Endothelial cell of umbilical vein (primary cell): ENCODE measurements around the gene SCYL2. TPM values are rescaled to one million over a fixed set of nuclear protein-coding genes. Genes with fewer than 3 reads are reported as not detected.

Experiments used
- BruUV-seq: library from RNA; stranded (reverse); fragments of 400-500 nt; replicated peaks from 2 replicates; lab custom pipeline; 2021; lab: Mats Ljungman, UMichigan
- CTCF ChIA-PET: fragments of 300-600, 350-600 bp; sonication (Branson Sonifier 250); formaldehyde crosslinking; loops from one replicate; lab custom pipeline; 2021; ENCODE audit warnings: antibody characterized with exemption, inconsistent platforms; lab: Charles Lee
- POLR2A ChIA-PET: fragments of 300-600, 350-600 bp; sonication (Branson Sonifier 250); formaldehyde crosslinking; loops from one replicate; lab custom pipeline; 2021; ENCODE audit warnings: antibody characterized with exemption, inconsistent platforms; lab: Charles Lee
- DNase-seq: peaks from one replicate; pipeline ENCODE4 v3.0.0-alpha.2; 2011; ENCODE audit warnings: low read depth, low spot score
- FAIRE-seq: peaks from 2 replicates; lab custom pipeline; 2011; peaks lifted over from hg19 to GRCh38; lab: Jason Lieb, UNC
- H2AFZ ChIP-seq: 2 replicates; pipeline ENCODE4 v1.6.0; 2012; ENCODE audit warnings: low read depth, low read length, control low read depth, inconsistent platforms
- H3K27ac ChIP-seq: 2 replicates; pipeline ENCODE4 v1.5.1; 2011; ENCODE audit warnings: low read depth, mild to moderate bottlenecking, control low read depth, low read length, moderate library complexity; ENCODE audit not compliant: insufficient read depth
- H3K27me3 ChIP-seq, 2 experiments: 2 replicates each; pipeline versions ENCODE4 v1.6.0 to v1.6.1; 2011; ENCODE audit warnings: low read length in 2 of 2, mixed read lengths in 1 of 2; ENCODE audit not compliant: control insufficient read depth in 2 of 2, insufficient read depth in 2 of 2
- H3K36me3 ChIP-seq, 2 experiments: 2 replicates in 1 of 2; 3 replicates in 1 of 2; pipeline ENCODE4 v1.5.1; 2011; ENCODE audit warnings: low read length in 2 of 2, mild to moderate bottlenecking in 1 of 2, moderate library complexity in 1 of 2; ENCODE audit not compliant: control insufficient read depth in 2 of 2, insufficient read depth in 2 of 2; ENCODE audit errors: extremely low read depth in 1 of 2
- H3K4me1 ChIP-seq: 3 replicates; pipeline ENCODE4 v1.5.1; 2011; ENCODE audit warnings: mild to moderate bottlenecking, low read length; ENCODE audit not compliant: control insufficient read depth, insufficient read depth; ENCODE audit errors: extremely low read depth
- H3K4me2 ChIP-seq: 2 replicates; pipeline ENCODE4 v1.6.1; 2011; ENCODE audit warnings: low read length, control low read depth, mixed read lengths; ENCODE audit not compliant: insufficient read depth
- H3K4me3 ChIP-seq, 3 experiments: fragments of 200-600 bp in 1 of 3; sonication (generic), shearing (Covaris generic) in 1 of 3; replicated peaks in 1 of 3; 2 replicates each; pipeline ENCODE4 v1.5.1; 2011 to 2016; ENCODE audit warnings: control low read depth in 3 of 3, low read length in 3 of 3, mild to moderate bottlenecking in 2 of 3, inconsistent platforms in 1 of 3, low read depth in 1 of 3, moderate library complexity in 1 of 3; ENCODE audit not compliant: insufficient read depth in 1 of 3
- H3K79me2 ChIP-seq: 2 replicates; pipeline ENCODE4 v1.6.0; 2012; ENCODE audit warnings: low read length, inconsistent platforms; ENCODE audit not compliant: control insufficient read depth, insufficient read depth
- H3K9ac ChIP-seq: replicated peaks from 2 replicates; pipeline ENCODE3; 2011; ENCODE audit warnings: low read length, control low read depth; ENCODE audit not compliant: insufficient read depth; ENCODE audit errors: extremely low read depth
- H3K9me1 ChIP-seq: replicated peaks from 3 replicates; pipeline ENCODE4 v1.6.0; 2011; ENCODE audit warnings: mild to moderate bottlenecking, low read length; ENCODE audit not compliant: control insufficient read depth, insufficient read depth; ENCODE audit errors: extremely low read depth
- H3K9me3 ChIP-seq: replicated peaks from 2 replicates; pipeline ENCODE4 v1.5.1; 2012; ENCODE audit warnings: low read length, inconsistent platforms; ENCODE audit not compliant: control insufficient read depth, insufficient read depth
- H4K20me1 ChIP-seq: replicated peaks from 2 replicates; pipeline ENCODE3; 2011; ENCODE audit warnings: mild to moderate bottlenecking, low read length; ENCODE audit not compliant: control insufficient read depth, insufficient read depth; ENCODE audit errors: extremely low read depth
- CTCF ChIP-seq, 2 donors: IDR thresholded peaks; 1 replicate in 1 of 2; 2 replicates in 1 of 2; pipeline ENCODE4 v1.5.1; 2011; ENCODE audit warnings: low read length in 2 of 2, mild to moderate bottlenecking in 2 of 2, moderate library complexity in 2 of 2, control low read depth in 1 of 2, inconsistent platforms in 1 of 2, low read depth in 1 of 2; ENCODE audit not compliant: insufficient read depth in 1 of 2; ENCODE audit errors: extremely low read depth in 1 of 2
- EZH2 ChIP-seq: IDR thresholded peaks from 2 replicates; pipeline ENCODE4 v1.6.1; 2012; ENCODE audit warnings: borderline replicate concordance, low read depth, mild to moderate bottlenecking, moderate library complexity, low read length, inconsistent platforms; ENCODE audit not compliant: severe bottlenecking
- FOS ChIP-seq: IDR thresholded peaks from 2 replicates; pipeline ENCODE4 v1.6.1; 2011; ENCODE audit warnings: mild to moderate bottlenecking, low read length, moderate library complexity, borderline replicate concordance; ENCODE audit not compliant: insufficient read depth
- GATA2 ChIP-seq: IDR thresholded peaks from 2 replicates; pipeline ENCODE4 v1.7.0; 2011; ENCODE audit warnings: low read depth, mild to moderate bottlenecking, moderate library complexity, mixed read lengths, low read length; ENCODE audit not compliant: insufficient read length, insufficient read depth
- JUN ChIP-seq: IDR thresholded peaks from 2 replicates; pipeline ENCODE4 v1.6.1; 2011; ENCODE audit warnings: borderline replicate concordance, low read depth; ENCODE audit not compliant: insufficient read length, insufficient read depth
- MAX ChIP-seq: IDR thresholded peaks from 2 replicates; pipeline ENCODE4 v1.6.1; 2011; ENCODE audit not compliant: insufficient read depth, insufficient read length
- MYC ChIP-seq: IDR thresholded peaks from one replicate; pipeline ENCODE4 v1.6.1; 2011; ENCODE audit warnings: mild to moderate bottlenecking, low read depth, low read length
- POLR2A ChIP-seq: IDR thresholded peaks from 2 replicates; pipeline ENCODE4 v1.6.1; 2012; ENCODE audit warnings: low read depth, mild to moderate bottlenecking, control low read depth, low read length
- POLR2AphosphoS5 ChIP-seq: IDR thresholded peaks from 2 replicates; pipeline ENCODE4 v1.6.1; 2012; ENCODE audit warnings: low read depth, mild to moderate bottlenecking, control low read depth, low read length, moderate library complexity; ENCODE audit not compliant: insufficient read depth
- dilution Hi-C: fragments of 300-500 bp; cut with MboI; formaldehyde crosslinking; loops from one replicate; pipeline ENCODE4 v1.15.0; 2019; ENCODE audit warnings: low sequenced_read_pairs; ENCODE audit not compliant: extremely low pct_ligation_motif_present
- intact Hi-C: fragments of 100-400 bp; cut with micrococcal nuclease; formaldehyde crosslinking; loops from one replicate; pipeline ENCODE4 v1.10.0; 2022
- polyA plus RNA-seq, 4 experiments: library from polyadenylated mRNA; depleted of rRNA in 3 of 4; stranded (reverse) in 3 of 4; unstranded in 1 of 4; fragments of >200 nt; gene quantifications; 2 replicates each; pipeline versions ENCODE4 v1.2.1 to v1.2.3, GENCODE V29; 2011 to 2012; ENCODE audit warnings: missing spikeins in 1 of 4
- total RNA-seq: library from RNA; stranded (reverse); gene quantifications from 2 replicates; pipeline ENCODE4 v1.2.3, GENCODE V29; 2021

The SCYL2 gene
- total and polyA plus RNA-seq, 2 donors (not counting 3 experiments of a cell fraction or from before 2014, with no cell fraction given): 12.5 to 41.4 TPM

GRCh38 chr12:100251917-100252316 lies 15.1 kb upstream of the SCYL2 start:
- Histone ChIP-seq H3K36me3 (no peaks in the 10 kb centered on the region), H3K4me3 (no peak overlapping the region), H3K27ac (no peak overlapping the region), H3K4me2 (no peak overlapping the region), H3K27me3 (no peaks in the 10 kb centered on the region), H3K4me1 (no peaks in the 10 kb centered on the region), H3K9me3 (no peaks in the 10 kb centered on the region), H3K9me1 (no peaks in the 10 kb centered on the region), H2AFZ (no peak overlapping the region), H3K9ac (no peak overlapping the region), H3K79me2 (no peaks in the 10 kb centered on the region), H4K20me1 (no peaks in the 10 kb centered on the region)
- CTCF ChIA-PET: interaction anchor here (1.3 kb wide), 1 partner anchor 17 kb away, joined by 6 read pairs; no protein-coding TSS in a partner anchor
- no peak for DNase-seq
- intact Hi-C loops: no loop called here
- BruUV-seq: no TSS peak
- POLR2A ChIA-PET: no interaction called here
- FAIRE-seq: no peak
- no peak for TF ChIP-seq EZH2
- no peak for TF ChIP-seq JUN
- TF ChIP-seq POLR2A: no peak
- dilution Hi-C loops: no loop called here

- dilution Hi-C loops (no loop called here), intact Hi-C loops (no loop called here)
- no peak overlapping the region for H3K4me3 ChIP-seq
- BruUV-seq: no TSS peak
- no peaks in the 10 kb centered on the region for H3K36me3 ChIP-seq
- CTCF ChIA-PET: no interaction called here
- POLR2A ChIA-PET: no interaction called here
- no peaks in the 10 kb centered on the region for H3K9me3 ChIP-seq
- DNase-seq (no peak), FAIRE-seq (no peak)
- H3K4me2 ChIP-seq: no peak overlapping the region
- no peaks in the 10 kb centered on the region for H3K27me3 ChIP-seq
- no peaks in the 10 kb centered on the region for H4K20me1 ChIP-seq
- no peak overlapping the region for H2AFZ ChIP-seq
- H3K4me1 ChIP-seq: no peaks in the 10 kb centered on the region
- H3K9ac ChIP-seq: no peak overlapping the region
- TF ChIP-seq CTCF (IDR thresholded peaks at IDR 0.05; ENCODE audit: extremely low read depth in 1 of 2, insufficient read depth in 1 of 2, low read depth in 1 of 2, low read length in 2 of 2) (no peak), FOS (no peak), JUN (no peak), GATA2 (no peak), POLR2A (no peak), MYC (no peak), POLR2AphosphoS5 (no peak), EZH2 (no peak), MAX (no peak)
- no peaks in the 10 kb centered on the region for H3K79me2 ChIP-seq
- no peaks in the 10 kb centered on the region for H3K9me1 ChIP-seq
- no peak overlapping the region for H3K27ac ChIP-seq
These were observed 13.5 kb upstream of the SCYL2 start for GRCh38 chr12:100253437-100253836.
